HG02943 (cell line): ENCODE results near the gene METTL25.

Experiments
- ATAC-seq: cut with Tn5 transposase; IDR thresholded peaks from one replicate; pipeline ENCODE4 v1.9.1; 2021; ENCODE audit warnings: mild to moderate bottlenecking, low read depth, moderate library complexity; ENCODE audit not compliant: unreplicated experiment

Gene METTL25

GRCh38 chr12:82522285-82522684 lies 164.0 kb downstream of the METTL25 start:
- no peak for ATAC-seq

- no peak for ATAC-seq
Observed at GRCh38 chr12:82522762-82523161, 164.4 kb downstream of the METTL25 start.

GRCh38 chr12:82523996-82524395 lies 165.7 kb downstream of the METTL25 start:
- ATAC-seq = peak; percentile 78

- ATAC-seq = no peak
Observed at GRCh38 chr12:82524641-82525040, 166.3 kb downstream of the METTL25 start.

- no peak for ATAC-seq
Observed at GRCh38 chr12:82525616-82526015, 167.3 kb downstream of the METTL25 start.

- peak; percentile 52 for ATAC-seq
Observed at GRCh38 chr12:82527165-82527780, 168.9 kb downstream of the METTL25 start.
